Measurements from ENCODE around the gene RPS18. TPM values are rescaled to one million over a fixed set of nuclear protein-coding genes. Genes with fewer than 3 reads are reported as not detected.
A peak's percentile ranks its signal among the peaks of the same experiment; 100 is the strongest.

RPS18 gene
- total and polyA plus RNA-seq, 2 of the 13 experiments (the other 11 are each of a cell fraction or from before 2014, with no cell fraction given): 3,896 to 5,806 TPM

DNA sequence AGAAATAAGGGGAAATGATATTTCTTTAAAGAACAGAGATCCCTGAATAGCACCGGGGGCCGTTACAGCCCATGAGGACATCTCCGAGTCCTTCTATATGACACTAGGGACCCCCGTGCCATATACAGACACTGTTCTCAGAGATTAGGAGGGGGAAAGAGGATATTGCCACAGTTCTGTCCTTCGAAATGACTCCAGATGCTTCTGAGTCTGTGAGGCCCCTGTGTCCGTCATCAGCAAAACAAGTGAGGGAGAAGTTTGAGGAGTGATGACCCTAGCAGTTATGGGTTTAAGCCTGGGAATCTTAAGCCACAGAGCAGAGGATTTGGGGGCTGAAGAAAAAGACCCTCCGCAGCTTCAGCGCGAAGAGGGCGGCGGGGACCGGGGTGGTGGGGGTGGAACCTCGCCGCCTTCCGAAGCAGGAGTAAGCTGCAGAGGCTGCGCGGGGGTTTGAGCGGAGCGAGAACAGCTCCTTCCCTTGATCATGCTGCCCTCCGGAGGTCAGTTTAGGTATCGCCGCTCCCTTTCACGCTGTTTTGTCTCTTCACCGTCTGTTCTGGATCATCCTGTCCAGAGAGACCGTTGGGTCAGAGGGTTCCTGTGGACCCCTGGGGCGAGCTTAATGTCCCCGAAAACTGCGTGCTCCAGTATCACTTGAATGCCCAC is 23.8 kb upstream of the RPS18 start (continued):
- TF ChIP-seq, protein P1, sequence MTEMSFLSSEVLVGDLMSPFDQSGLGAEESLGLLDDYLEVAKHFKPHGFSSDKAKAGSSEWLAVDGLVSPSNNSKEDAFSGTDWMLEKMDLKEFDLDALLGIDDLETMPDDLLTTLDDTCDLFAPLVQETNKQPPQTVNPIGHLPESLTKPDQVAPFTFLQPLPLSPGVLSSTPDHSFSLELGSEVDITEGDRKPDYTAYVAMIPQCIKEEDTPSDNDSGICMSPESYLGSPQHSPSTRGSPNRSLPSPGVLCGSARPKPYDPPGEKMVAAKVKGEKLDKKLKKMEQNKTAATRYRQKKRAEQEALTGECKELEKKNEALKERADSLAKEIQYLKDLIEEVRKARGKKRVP (CRISPR knock-in tag; IDR thresholded peaks at IDR 0.05): no peak
- TF ChIP-seq, protein P2, sequence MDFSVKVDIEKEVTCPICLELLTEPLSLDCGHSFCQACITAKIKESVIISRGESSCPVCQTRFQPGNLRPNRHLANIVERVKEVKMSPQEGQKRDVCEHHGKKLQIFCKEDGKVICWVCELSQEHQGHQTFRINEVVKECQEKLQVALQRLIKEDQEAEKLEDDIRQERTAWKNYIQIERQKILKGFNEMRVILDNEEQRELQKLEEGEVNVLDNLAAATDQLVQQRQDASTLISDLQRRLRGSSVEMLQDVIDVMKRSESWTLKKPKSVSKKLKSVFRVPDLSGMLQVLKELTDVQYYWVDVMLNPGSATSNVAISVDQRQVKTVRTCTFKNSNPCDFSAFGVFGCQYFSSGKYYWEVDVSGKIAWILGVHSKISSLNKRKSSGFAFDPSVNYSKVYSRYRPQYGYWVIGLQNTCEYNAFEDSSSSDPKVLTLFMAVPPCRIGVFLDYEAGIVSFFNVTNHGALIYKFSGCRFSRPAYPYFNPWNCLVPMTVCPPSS (IDR thresholded peaks at IDR 0.05): no peak
- TF ChIP-seq HNF4G (IDR thresholded peaks at IDR 0.05; ENCODE audit: borderline replicate concordance, low read depth, low read length) (0 out of 2 replicates have a peak, but pooled peaks have one; percentile 11), HNF4G (CRISPR knock-in tag; IDR thresholded peaks at IDR 0.05; ENCODE audit: borderline replicate concordance, low read depth) (no peak), SMC3 (IDR thresholded peaks at IDR 0.05; ENCODE audit: low read length) (peak; percentile 87), ZNF124 (CRISPR knock-in tag; IDR thresholded peaks at IDR 0.05) (peak; percentile 48; the same call in 1 of the 2 replicates), ZNF230 (CRISPR knock-in tag; IDR thresholded peaks at IDR 0.05) (no peak), MXI1 (IDR thresholded peaks at IDR 0.05; ENCODE audit: borderline replicate concordance, low read depth, low read length) (peak; percentile 58; the same call in 1 of the 3 replicates), ZNF790 (CRISPR knock-in tag; IDR thresholded peaks at IDR 0.05; ENCODE audit: borderline replicate concordance) (no peak), U2AF1 (optimal IDR thresholded peaks at IDR 0.05; ENCODE audit: low read depth, low read length) (no peak), JUNB (CRISPR knock-in tag; IDR thresholded peaks at IDR 0.05; ENCODE audit: borderline replicate concordance) (no peak)
- TF ChIP-seq, protein P3, sequence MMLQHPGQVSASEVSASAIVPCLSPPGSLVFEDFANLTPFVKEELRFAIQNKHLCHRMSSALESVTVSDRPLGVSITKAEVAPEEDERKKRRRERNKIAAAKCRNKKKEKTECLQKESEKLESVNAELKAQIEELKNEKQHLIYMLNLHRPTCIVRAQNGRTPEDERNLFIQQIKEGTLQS (CRISPR knock-in tag; IDR thresholded peaks at IDR 0.05): 0 out of 2 replicates have a peak, but pooled peaks have one; percentile 10
- TF ChIP-seq, protein P4, sequence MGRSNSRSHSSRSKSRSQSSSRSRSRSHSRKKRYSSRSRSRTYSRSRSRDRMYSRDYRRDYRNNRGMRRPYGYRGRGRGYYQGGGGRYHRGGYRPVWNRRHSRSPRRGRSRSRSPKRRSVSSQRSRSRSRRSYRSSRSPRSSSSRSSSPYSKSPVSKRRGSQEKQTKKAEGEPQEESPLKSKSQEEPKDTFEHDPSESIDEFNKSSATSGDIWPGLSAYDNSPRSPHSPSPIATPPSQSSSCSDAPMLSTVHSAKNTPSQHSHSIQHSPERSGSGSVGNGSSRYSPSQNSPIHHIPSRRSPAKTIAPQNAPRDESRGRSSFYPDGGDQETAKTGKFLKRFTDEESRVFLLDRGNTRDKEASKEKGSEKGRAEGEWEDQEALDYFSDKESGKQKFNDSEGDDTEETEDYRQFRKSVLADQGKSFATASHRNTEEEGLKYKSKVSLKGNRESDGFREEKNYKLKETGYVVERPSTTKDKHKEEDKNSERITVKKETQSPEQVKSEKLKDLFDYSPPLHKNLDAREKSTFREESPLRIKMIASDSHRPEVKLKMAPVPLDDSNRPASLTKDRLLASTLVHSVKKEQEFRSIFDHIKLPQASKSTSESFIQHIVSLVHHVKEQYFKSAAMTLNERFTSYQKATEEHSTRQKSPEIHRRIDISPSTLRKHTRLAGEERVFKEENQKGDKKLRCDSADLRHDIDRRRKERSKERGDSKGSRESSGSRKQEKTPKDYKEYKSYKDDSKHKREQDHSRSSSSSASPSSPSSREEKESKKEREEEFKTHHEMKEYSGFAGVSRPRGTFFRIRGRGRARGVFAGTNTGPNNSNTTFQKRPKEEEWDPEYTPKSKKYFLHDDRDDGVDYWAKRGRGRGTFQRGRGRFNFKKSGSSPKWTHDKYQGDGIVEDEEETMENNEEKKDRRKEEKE (IDR thresholded peaks at IDR 0.05): no peak
- TF ChIP-seq, protein P5, sequence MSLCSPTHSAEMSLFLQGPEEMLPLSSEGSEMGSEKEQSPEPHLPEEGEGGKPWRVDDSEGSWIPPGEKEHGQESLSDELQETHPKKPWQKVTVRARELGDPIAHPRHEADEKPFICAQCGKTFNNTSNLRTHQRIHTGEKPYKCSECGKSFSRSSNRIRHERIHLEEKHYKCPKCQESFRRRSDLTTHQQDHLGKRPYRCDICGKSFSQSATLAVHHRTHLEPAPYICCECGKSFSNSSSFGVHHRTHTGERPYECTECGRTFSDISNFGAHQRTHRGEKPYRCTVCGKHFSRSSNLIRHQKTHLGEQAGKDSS (CRISPR knock-in tag; IDR thresholded peaks at IDR 0.05; ENCODE audit: borderline replicate concordance, low read depth): no peak
- TF ChIP-seq, protein P6, sequence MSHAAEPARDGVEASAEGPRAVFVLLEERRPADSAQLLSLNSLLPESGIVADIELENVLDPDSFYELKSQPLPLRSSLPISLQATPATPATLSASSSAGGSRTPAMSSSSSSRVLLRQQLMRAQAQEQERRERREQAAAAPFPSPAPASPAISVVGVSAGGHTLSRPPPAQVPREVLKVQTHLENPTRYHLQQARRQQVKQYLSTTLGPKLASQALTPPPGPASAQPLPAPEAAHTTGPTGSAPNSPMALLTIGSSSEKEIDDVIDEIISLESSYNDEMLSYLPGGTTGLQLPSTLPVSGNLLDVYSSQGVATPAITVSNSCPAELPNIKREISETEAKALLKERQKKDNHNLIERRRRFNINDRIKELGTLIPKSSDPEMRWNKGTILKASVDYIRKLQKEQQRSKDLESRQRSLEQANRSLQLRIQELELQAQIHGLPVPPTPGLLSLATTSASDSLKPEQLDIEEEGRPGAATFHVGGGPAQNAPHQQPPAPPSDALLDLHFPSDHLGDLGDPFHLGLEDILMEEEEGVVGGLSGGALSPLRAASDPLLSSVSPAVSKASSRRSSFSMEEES (CRISPR knock-in tag; IDR thresholded peaks at IDR 0.05): peak; percentile 29; the same call in 1 of the 2 replicates
- TF ChIP-seq, protein P7, sequence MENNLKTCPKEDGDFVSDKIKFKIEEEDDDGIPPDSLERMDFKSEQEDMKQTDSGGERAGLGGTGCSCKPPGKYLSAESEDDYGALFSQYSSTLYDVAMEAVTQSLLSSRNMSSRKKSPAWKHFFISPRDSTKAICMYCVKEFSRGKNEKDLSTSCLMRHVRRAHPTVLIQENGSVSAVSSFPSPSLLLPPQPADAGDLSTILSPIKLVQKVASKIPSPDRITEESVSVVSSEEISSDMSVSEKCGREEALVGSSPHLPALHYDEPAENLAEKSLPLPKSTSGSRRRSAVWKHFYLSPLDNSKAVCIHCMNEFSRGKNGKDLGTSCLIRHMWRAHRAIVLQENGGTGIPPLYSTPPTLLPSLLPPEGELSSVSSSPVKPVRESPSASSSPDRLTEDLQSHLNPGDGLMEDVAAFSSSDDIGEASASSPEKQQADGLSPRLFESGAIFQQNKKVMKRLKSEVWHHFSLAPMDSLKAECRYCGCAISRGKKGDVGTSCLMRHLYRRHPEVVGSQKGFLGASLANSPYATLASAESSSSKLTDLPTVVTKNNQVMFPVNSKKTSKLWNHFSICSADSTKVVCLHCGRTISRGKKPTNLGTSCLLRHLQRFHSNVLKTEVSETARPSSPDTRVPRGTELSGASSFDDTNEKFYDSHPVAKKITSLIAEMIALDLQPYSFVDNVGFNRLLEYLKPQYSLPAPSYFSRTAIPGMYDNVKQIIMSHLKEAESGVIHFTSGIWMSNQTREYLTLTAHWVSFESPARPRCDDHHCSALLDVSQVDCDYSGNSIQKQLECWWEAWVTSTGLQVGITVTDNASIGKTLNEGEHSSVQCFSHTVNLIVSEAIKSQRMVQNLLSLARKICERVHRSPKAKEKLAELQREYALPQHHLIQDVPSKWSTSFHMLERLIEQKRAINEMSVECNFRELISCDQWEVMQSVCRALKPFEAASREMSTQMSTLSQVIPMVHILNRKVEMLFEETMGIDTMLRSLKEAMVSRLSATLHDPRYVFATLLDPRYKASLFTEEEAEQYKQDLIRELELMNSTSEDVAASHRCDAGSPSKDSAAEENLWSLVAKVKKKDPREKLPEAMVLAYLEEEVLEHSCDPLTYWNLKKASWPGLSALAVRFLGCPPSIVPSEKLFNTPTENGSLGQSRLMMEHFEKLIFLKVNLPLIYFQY (CRISPR knock-in tag; IDR thresholded peaks at IDR 0.05; ENCODE audit: borderline replicate concordance): 0 out of 2 replicates have a peak, but pooled peaks have one; percentile 20

All from HepG2 (cell line).